Omental fat pad (tissue), 4 donors: ENCODE results near the gene SEMA3G. TPM values are rescaled to one million over a fixed set of nuclear protein-coding genes. Genes with fewer than 3 reads are reported as not detected.

Experiments
- ATAC-seq: fragments of 150-250 bp; one replicate; pipeline ENCODE4 v1.9.1; 2016; ENCODE audit warnings: mild to moderate bottlenecking, moderate library complexity; ENCODE audit not compliant: low FRiP score
- DNase-seq: peaks from one replicate; pipeline ENCODE4 v3.0.0-alpha.2; 2019; ENCODE audit warnings: low spot score
- total RNA-seq, 4 donors: library from RNA; depleted of rRNA; stranded (reverse); fragments of >200 nt; gene quantifications; one replicate each; pipeline ENCODE4 v1.1.0, GENCODE V29; 2016
- TF ChIP-seq, protein P1 (sequence below), 3 donors: fragments of 450-650 bp; IDR thresholded peaks; one replicate each; pipeline ENCODE4 v1.5.1; 2016 to 2017; ENCODE audit warnings: antibody characterized with exemption in 3 of 3, mild to moderate bottlenecking in 3 of 3, moderate library complexity in 2 of 3

The SEMA3G gene
- total RNA-seq, 4 donors from 2014 or later = 21.3 to 200 (median 131) TPM

GRCh38 chr3:52435246-52436101 is 9.4 kb downstream of the SEMA3G start:
- TF ChIP-seq, protein P1, sequence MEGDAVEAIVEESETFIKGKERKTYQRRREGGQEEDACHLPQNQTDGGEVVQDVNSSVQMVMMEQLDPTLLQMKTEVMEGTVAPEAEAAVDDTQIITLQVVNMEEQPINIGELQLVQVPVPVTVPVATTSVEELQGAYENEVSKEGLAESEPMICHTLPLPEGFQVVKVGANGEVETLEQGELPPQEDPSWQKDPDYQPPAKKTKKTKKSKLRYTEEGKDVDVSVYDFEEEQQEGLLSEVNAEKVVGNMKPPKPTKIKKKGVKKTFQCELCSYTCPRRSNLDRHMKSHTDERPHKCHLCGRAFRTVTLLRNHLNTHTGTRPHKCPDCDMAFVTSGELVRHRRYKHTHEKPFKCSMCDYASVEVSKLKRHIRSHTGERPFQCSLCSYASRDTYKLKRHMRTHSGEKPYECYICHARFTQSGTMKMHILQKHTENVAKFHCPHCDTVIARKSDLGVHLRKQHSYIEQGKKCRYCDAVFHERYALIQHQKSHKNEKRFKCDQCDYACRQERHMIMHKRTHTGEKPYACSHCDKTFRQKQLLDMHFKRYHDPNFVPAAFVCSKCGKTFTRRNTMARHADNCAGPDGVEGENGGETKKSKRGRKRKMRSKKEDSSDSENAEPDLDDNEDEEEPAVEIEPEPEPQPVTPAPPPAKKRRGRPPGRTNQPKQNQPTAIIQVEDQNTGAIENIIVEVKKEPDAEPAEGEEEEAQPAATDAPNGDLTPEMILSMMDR (IDR thresholded peaks at IDR 0.05) = no peak
- ATAC-seq (no peak), DNase-seq (no peak)

GRCh38 chr3:52434491-52435115 is 10.3 kb downstream of the SEMA3G start:
- ATAC-seq = no peak
- TF ChIP-seq, protein P1 (IDR thresholded peaks at IDR 0.05) = no peak
- peak; percentile 12 for DNase-seq

DNA sequence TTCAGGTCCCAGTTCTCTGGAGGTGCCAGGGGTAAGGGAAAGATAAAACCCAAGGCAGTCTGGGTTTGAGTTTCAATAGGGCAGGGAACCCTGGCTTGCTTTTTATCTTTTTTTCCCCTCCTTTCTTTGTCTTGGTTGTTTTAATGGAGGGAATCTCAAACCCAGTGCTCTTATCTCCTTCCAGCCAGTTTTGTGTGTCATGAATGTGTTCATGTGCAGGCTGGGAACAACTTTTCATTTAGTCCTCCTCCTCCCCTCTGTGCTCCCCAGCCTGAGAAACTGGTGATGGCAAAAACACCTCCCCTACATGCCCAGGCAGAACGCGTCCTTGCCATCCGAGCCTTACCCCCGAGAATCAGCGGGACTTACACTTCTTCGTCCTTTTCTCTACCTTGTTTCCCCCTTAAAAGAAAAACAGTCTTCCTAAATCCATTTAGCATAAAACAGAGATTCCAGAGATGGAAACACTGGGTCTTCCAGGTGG is 10.9 kb downstream of the SEMA3G start:
- DNase-seq (peak; percentile 16), ATAC-seq (no peak)

DNA sequence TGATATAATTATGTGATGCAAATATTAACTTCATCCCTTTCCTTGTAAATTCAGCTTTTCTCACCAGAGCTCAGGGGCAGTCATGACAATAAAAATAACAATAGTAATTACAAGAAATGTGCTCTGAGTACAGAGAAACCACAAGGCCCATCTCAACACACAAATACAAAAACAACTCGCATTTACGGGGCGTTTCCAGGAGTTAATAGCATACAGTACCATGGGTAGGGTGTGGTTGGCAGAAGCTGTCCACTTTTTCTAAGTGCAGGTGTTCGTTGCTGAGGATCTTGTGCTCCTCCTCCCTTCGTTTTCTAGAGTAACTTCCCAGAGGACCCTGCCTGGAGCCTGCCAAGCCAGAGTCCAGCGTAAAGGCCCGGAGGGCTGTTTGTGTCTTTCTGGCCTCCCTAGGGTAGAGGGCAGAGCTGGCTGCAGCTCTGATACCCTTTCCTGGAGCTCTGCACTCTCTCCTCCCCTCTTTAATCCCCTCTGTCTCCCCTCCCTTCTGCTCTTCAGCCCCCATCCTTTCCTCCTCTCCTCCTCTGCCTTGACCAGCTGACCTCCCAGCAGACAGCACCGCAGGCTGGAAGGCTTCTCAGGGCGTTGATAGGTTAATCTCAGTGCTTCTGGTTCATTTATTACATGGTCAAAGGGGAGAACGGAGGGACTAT is 11.4 kb downstream of the SEMA3G start:
- ATAC-seq (no peak), DNase-seq (peak; percentile 16)
- TF ChIP-seq, protein P1 (IDR thresholded peaks at IDR 0.05) = no peak

More for the DNA sequence above, 10.9 kb downstream of the SEMA3G start:
- TF ChIP-seq, protein P1 (IDR thresholded peaks at IDR 0.05) = no peak

DNA sequence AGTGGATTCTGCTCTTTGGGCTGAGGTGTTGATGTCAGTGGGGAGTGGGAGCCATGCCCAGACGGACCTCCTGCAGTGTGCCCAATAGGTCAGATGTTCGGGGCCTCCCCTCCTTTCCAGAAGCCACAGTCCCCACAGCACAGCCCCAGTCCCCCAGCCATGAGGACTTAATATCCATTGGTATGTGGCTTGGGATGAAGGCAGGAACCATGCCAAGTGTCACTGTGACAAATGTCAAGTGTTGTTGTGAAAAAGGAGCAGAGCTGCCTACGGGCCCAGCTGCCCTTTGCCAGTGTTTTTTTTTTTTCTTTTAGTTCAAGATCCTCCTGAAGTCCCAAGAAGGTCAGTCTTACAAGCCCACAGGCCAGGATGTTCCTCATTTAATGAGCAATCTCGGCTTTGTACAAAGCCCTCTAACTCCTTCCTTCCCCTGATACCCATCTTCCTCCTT is 12.2 kb downstream of the SEMA3G start:
- TF ChIP-seq, protein P1 (IDR thresholded peaks at IDR 0.05) = no peak

GRCh38 chr3:52432225-52432624 is 12.7 kb downstream of the SEMA3G start:
- DNase-seq (peak; percentile 14), ATAC-seq (no peak)
- TF ChIP-seq, protein P1 (IDR thresholded peaks at IDR 0.05) = no peak

More for the DNA sequence above, 12.2 kb downstream of the SEMA3G start:
- ATAC-seq (no peak), DNase-seq (peak; percentile 21)
